Hematopoietic multipotent progenitor cell (in vitro differentiated cells): Measurements from ENCODE around the gene CDC20. TPM values are rescaled to one million over a fixed set of nuclear protein-coding genes. Genes with fewer than 3 reads are reported as not detected.
A peak's percentile ranks its signal among the peaks of the same experiment; 100 is the strongest.
"Not testable (repeated sequence)": the region's sequence is repeated elsewhere in the genome, so short reads cannot be mapped to it uniquely, and the experiment has no call there.

ENCODE experiments used
- DNase-seq, 3 donors: peaks; one replicate each; pipeline ENCODE4 v3.0.0-alpha.2; 2011 to 2015; ENCODE audit warnings: low read depth in 2 of 3, low spot score in 2 of 3
- total RNA-seq: library from RNA; depleted of rRNA; stranded (reverse); fragments of >200 nt; gene quantifications from one replicate; pipeline ENCODE4 v1.2.3, GENCODE V29; 2012

Gene CDC20
- total RNA-seq, 1 donor, result 9.4 TPM

- no peak for DNase-seq
Observed at GRCh38 chr1:43354471-43354870, 4.3 kb upstream of the CDC20 start.

GRCh38 chr1:43354936-43355335 lies 3.8 kb upstream of the CDC20 start:
- no peak for DNase-seq

DNA sequence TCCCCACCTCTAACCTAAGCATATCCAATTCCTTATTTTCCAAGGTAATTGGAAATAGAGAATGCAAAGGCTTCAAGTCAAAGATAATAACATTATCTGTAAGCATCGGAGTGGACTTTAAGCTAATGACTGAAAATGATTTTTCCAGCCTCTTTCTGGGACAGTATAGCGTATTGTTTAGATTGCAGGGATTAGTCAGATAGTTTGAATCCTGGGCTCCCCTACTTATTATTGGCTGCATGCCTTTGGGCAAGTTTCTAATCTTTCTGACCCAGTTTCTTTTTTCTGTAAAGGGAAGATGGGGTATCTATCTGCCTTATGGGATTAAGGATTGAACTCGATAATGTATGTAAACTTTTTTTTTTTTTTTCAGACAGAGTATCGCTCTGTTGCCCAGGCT lies 1.5 kb upstream of the CDC20 start:
- no peak for DNase-seq

DNA sequence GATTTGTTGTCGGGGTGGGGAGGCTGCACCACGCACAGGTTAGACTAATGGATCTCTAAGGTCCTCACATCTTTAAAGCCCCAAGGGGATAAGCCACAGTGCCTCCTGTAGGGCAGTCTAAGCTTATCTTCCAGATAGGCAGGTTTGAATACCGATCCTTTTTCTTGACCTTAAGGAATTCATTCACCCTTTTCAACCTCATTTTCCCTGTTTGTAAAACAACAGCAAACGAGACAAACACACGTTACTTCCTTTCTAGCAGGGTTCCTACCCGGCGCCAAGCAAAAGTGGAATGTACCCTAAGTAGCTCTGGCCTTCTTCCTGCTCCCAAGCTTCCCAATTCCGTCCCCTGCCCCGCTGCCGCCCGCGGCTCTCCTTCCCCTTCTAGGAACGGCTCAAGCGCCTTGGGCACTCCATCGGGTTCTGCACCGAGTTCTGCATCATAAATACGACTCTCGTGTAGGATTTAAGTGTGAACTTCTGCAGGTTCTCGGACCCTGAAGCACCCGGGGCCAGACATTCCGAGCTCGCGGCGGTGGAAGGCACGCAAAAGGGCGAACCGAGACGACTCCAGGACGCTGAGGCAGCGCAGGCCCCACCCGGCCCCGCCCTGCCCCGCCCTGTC lies 548 bp upstream of the CDC20 start:
- peak in 1 of 3 donors; percentile 69 for DNase-seq

DNA sequence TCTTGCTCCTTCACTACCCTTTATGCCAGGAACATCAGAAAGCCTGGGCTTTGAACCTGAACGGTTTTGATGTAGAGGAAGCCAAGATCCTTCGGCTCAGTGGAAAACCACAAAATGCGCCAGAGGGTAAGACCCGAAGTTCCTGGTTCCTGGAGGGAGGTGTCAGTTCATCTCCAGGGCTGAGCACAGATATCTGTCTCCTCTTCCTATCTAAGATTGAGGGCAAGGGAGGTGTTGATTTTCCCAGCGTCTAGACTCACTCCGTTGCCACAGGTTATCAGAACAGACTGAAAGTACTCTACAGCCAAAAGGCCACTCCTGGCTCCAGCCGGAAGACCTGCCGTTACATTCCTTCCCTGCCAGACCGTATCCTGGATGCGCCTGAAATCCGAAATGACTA lies 915 bp downstream of the CDC20 start:
- no peak for DNase-seq

- no peak for DNase-seq
Observed at GRCh38 chr1:43360616-43361015, 1.8 kb downstream of the CDC20 start.

DNA sequence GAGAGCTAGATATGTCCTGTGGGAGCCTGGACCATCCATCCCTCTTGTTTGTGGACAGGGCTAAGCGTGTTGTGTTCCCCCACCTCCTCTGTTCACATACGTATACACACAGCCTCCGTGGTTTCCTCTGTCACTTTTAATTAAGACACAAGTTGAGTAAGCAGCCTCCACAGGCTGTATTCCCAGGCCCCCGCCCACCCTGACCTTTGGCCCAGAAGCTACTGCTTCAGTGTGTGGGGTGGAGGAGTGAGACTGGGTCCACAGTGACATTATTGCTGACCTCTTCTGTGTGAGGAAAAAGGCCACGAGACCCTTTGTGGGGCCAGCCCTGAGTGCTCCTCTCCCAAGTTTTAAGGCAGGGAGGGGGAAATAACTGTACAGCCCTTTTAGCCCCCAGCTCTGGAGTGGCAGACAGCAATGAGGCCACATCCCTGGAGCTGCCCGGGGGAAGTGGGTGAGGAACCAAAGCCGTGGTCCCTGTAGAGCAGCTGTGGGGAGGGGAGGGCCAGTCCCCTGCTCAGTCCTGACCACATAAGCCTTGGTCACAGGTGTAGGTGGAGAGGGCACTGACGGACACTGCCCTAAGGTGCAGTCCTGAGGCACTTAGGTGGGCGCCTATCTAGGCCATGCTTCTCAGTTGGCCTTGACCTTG lies 4.6 kb downstream of the CDC20 start:
- no peak for DNase-seq

GRCh38 chr1:43363935-43364525 lies 5.2 kb downstream of the CDC20 start:
- DNase-seq, result no peak

DNA sequence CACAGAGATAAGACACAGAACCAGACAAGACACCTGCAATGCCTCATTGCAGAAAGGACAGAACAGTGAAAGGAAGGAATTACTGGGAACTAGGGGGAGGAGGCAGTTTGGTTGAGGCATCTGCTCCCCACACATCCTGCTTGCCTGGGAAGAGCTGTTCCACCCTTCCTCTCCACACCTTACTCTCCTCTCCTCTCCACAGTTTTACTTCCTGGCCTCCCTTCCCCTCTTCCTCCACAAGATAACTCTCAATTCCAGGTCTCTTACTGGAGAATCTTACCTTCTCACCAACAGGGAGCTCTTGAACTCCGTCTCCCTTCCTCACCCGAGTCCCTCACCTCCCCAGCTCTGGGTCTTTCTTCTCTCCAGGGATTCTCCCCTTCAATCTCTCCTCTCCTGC lies 6.9 kb downstream of the CDC20 start:
- no peak for DNase-seq

DNA sequence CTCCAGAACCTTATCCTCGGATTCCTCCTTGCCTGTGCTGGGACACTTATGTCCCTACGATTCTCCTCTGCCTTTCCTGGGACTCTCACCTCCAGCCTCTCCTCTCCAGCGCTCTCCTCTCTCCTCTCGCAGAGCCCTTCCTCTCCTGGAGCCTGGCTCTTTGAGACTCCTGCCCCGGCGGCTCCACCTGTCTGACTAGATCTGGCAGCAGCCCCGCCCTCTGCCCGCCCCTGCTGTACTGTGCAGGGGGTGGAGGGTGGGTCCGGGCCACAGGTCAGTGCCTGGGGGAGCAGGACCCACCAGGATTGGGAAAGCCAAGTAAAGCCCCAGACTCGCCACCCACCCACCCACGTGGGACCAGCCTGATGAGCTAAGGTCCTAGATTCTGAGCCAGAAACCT lies 7.4 kb downstream of the CDC20 start:
- no peak for DNase-seq

GRCh38 chr1:43366601-43367025 lies 7.8 kb downstream of the CDC20 start:
- DNase-seq, result no peak

DNA sequence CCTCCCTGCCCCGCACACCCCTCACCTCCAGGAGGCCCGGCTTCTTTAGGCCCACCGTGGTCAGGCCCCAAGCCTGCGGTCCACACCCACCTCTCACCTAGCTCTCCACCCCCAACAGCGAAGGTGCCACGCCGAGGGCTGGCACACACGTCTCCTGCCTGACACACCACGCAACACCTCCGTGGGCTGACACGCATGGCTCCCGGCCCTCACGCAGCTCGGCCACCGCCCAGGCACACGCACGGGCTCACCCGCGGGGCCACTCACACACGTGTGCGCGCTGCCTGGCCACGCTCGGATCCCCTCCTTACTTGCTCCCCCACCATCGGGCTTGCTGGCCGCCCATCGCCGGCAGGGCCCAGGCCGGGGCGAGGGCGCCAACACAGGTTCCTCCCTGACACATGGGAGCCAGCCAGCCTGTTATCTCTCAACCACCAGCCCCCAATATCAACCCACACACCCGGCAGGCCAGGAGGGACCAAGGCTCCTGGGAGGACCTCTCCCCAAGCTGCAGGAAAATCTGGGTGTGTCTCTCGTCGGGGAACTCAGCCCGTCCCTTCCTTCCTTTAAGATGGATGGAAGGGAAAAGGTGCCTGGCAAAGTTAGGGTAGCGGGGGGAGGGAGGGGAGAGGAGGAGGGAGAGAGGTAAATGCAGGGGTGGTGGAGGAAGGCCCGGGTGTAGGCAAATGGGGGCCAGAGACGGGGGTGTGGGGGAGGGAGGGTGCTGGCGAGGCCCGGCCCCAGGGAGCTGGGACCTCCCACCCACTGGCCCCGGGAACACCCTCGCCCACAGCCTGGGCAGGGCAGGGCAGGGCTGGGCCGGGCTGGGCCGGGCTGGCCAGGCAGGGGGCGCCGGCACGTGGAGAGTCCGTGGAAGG lies 8.5 kb downstream of the CDC20 start:
- peak; percentile 23 to 57 (median 56) for DNase-seq

DNA sequence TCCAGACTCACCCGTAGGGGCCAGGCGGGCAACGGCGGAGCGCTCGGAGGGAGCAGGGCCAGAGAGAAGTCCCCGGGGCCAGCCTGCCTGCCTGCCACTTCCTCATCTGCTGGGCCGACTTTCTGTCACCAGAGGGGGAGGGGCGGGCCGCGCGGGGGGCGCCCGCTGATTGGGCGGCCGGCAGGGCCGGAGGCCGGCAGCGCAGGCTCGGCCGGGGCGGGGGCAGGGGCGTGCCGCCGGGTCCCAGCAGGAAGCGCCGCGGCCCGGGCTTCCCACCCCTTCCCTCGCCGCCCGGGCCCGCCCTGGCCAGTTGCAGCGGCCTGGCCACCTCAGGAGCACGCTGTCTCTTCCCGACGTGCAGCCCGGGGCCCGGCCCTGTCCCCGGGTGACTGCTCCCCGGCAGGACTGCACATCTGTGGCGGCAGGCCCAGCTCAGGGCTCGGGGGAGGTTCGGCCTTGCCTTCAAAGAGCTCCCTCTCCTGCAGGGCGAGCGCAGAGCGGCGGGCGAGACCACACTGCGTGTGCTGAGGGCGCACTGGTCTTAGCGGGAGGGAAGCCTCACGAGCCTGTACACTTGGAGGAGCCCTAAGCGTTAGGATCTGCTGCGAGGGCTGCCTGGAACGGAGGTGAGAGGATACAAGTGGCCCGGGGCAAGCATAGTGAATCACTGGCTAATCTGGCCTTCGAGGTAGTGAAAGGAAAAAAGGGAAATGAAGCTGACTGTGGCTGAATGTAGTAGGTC lies 9.3 kb downstream of the CDC20 start, which contains the start of gene ELOVL1:
Gene ELOVL1 (minus strand): TSS at position 108 of the 742 bp plus-strand sequence. CDS start 2,402 bp downstream, outside the sequence.
- peak; percentile 58 to 93 (median 92) for DNase-seq

DNA sequence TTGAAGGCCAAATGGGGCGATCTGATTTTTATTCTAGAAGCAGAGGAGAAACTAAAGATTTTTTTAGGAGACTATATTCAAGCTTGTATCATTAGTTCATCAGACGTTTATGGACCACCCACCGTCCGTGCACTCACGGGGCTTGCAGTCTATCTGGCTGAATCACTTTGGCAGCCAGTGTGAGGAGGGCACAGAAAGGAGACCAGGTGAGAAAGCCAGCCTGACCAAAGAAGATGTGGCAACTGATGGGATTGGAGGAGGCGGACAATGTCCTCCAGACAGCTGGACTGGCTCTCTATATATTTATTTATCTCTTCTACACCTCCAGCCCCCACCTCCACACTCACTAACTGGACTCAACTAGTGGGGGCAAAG lies 9.9 kb downstream of the CDC20 start:
- DNase-seq, result no peak

- DNase-seq, result not testable (repeated sequence)
Observed at GRCh38 chr1:43369779-43370178, 11.0 kb downstream of the CDC20 start.

- no peak for DNase-seq
Observed at GRCh38 chr1:43370564-43370963, 11.8 kb downstream of the CDC20 start.

- DNase-seq, result no peak
Observed at GRCh38 chr1:43372172-43372571, 13.4 kb downstream of the CDC20 start.

DNA sequence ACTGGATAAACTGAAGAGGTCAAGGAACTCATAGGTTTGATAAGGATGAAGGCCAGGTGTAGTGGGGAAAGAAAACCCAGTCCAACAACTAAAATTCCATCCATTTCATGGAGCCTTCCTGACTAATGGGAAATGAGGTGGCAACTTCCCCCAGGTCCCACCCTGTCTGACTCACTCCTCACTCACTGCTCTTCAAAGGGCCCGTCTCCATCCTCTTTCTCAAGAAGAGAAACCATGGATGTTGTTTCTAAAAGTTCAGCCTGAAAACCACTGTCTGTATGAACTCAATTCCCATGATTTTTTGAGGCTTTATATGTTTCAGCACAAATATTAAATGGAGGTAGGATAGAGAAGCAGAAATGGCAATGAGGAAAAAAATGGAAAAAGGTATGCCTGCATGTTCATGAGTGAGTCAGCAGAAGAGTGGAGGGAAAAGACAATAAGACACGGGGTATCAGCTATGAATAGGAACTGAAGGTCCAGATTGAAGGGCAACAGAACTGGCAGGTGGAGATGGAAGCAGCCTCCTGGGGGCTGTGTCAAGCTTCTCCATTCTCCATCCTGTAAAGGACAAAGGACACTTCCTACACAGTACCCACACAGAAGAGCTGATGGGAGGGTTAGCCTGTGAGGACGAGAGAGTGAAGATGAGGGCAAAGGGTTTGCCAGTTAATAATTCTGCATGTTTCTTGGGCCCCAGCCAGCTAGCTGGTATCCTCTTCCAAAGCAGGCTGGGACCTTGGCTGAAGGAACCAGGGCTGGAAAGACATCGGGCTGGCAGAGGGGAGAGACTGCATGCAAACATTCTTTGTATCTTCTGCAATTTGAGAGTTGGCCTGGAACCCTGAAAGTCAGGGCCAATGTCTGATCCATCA lies 14.5 kb downstream of the CDC20 start:
- DNase-seq, result no peak

- no peak for DNase-seq
Observed at GRCh38 chr1:43376723-43377235, 18.0 kb downstream of the CDC20 start.
